ENCODE data around the gene TUSC2. TPM values are rescaled to one million over a fixed set of nuclear protein-coding genes. Genes with fewer than 3 reads are reported as not detected.

Gene TUSC2
- total and polyA plus RNA-seq, 2 of the 13 experiments (the other 11 are each of a cell fraction or from before 2014, with no cell fraction given): 36.7 to 39.1 TPM

DNA sequence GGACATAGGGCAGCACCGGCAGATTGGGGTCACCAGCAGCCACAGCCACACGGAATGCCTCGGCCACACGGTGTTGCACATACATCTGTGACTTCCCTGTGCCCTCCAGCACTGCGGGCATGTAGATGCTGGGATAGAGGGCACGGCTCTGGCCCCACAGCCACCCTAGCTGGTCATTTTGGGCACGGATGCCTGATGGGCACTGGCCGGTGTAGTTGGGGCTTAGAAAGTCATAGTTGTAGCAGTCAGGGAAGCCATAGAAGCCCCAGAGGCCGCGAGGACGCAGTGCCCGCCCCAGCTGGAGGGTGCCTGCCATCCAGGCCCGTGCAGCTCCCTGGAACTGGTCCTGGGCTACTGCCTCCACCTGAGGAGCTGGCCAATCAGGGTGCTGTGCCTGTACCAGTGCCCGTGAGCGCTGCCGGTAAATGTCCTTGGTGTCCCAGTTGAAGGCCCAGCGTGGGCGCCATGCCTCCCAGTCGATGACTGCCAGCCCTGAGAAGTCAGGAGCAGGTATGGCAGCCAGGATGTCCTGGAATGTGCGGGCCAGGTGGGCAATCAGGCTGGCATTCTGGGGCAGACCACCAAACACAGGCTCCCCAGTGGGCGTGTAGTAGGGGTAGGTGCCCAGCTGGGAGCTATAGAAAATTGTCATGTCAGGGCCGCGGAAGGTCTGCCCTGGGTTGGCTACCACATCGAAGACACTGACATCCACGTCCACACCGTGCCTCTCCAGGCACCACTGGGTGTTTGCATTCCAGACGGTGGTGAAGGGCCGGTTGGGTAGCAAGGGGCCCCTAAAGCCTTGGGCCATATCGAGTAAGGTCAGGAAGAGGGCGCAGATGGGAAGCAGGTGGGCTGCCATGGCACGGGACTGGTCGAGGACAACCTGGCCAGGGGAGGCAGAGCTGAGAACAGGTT, 25.7 kb downstream of the TUSC2 start (continued):
- TF ChIP-seq, protein P1, sequence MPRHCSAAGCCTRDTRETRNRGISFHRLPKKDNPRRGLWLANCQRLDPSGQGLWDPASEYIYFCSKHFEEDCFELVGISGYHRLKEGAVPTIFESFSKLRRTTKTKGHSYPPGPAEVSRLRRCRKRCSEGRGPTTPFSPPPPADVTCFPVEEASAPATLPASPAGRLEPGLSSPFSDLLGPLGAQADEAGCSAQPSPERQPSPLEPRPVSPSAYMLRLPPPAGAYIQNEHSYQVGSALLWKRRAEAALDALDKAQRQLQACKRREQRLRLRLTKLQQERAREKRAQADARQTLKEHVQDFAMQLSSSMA (CRISPR knock-in tag; IDR thresholded peaks at IDR 0.05): no peak
- TF ChIP-seq, protein P2, sequence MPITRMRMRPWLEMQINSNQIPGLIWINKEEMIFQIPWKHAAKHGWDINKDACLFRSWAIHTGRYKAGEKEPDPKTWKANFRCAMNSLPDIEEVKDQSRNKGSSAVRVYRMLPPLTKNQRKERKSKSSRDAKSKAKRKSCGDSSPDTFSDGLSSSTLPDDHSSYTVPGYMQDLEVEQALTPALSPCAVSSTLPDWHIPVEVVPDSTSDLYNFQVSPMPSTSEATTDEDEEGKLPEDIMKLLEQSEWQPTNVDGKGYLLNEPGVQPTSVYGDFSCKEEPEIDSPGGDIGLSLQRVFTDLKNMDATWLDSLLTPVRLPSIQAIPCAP (CRISPR knock-in tag; IDR thresholded peaks at IDR 0.05; ENCODE audit: low read depth): no peak
- TF ChIP-seq, protein P3, sequence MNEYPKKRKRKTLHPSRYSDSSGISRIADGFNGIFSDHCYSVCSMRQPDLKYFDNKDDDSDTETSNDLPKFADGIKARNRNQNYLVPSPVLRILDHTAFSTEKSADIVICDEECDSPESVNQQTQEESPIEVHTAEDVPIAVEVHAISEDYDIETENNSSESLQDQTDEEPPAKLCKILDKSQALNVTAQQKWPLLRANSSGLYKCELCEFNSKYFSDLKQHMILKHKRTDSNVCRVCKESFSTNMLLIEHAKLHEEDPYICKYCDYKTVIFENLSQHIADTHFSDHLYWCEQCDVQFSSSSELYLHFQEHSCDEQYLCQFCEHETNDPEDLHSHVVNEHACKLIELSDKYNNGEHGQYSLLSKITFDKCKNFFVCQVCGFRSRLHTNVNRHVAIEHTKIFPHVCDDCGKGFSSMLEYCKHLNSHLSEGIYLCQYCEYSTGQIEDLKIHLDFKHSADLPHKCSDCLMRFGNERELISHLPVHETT (CRISPR knock-in tag; conservative IDR thresholded peaks at IDR 0.05): no peak
- TF ChIP-seq, protein P4, sequence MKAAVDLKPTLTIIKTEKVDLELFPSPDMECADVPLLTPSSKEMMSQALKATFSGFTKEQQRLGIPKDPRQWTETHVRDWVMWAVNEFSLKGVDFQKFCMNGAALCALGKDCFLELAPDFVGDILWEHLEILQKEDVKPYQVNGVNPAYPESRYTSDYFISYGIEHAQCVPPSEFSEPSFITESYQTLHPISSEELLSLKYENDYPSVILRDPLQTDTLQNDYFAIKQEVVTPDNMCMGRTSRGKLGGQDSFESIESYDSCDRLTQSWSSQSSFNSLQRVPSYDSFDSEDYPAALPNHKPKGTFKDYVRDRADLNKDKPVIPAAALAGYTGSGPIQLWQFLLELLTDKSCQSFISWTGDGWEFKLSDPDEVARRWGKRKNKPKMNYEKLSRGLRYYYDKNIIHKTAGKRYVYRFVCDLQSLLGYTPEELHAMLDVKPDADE (CRISPR knock-in tag; IDR thresholded peaks at IDR 0.05): no peak
- TF ChIP-seq ZNF232 (CRISPR knock-in tag; IDR thresholded peaks at IDR 0.05; ENCODE audit: borderline replicate concordance) (no peak; the same call in none of the 2 replicates), IKZF1 (IDR thresholded peaks at IDR 0.05) (no peak), JUND (CRISPR knock-in tag; IDR thresholded peaks at IDR 0.05) (no peak), HNRNPLL (IDR thresholded peaks at IDR 0.05; ENCODE audit: low read depth, low read length, poor library complexity, severe bottlenecking) (peak; percentile 53), MTA3 (CRISPR knock-in tag; IDR thresholded peaks at IDR 0.05) (no peak), ZC3H4 (CRISPR knock-in tag; IDR thresholded peaks at IDR 0.05; ENCODE audit: borderline replicate concordance) (no peak), SOX13 (IDR thresholded peaks at IDR 0.05) (no peak), SOX13 (CRISPR knock-in tag; conservative IDR thresholded peaks at IDR 0.05 in 1 of 2, IDR thresholded peaks at IDR 0.05 in 1 of 2) (no peak), GLI4 (CRISPR knock-in tag; IDR thresholded peaks at IDR 0.05; ENCODE audit: borderline replicate concordance) (peak; percentile 61; the same call in 1 of the 2 replicates), SIN3B (IDR thresholded peaks at IDR 0.05; ENCODE audit: low read length) (no peak), CHD2 (IDR thresholded peaks at IDR 0.05; ENCODE audit: low read depth, low read length) (no peak), KLF15 (CRISPR knock-in tag; IDR thresholded peaks at IDR 0.05; ENCODE audit: borderline replicate concordance) (no peak), MIXL1 (CRISPR knock-in tag; IDR thresholded peaks at IDR 0.05) (no peak)
- TF ChIP-seq, protein P5, sequence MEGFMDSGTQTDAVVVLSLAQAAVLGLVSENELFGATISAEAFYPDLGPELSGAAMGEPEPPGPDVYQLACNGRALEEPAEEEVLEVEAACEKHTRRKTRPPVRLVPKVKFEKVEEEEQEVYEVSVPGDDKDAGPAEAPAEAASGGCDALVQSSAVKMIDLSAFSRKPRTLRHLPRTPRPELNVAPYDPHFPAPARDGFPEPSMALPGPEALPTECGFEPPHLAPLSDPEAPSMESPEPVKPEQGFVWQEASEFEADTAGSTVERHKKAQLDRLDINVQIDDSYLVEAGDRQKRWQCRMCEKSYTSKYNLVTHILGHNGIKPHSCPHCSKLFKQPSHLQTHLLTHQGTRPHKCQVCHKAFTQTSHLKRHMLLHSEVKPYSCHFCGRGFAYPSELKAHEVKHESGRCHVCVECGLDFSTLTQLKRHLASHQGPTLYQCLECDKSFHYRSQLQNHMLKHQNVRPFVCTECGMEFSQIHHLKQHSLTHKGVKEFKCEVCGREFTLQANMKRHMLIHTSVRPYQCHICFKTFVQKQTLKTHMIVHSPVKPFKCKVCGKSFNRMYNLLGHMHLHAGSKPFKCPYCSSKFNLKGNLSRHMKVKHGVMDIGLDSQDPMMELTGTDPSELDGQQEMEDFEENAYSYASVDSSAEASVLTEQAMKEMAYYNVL (CRISPR knock-in tag; IDR thresholded peaks at IDR 0.05; ENCODE audit: borderline replicate concordance): no peak
- TF ChIP-seq, protein P6, sequence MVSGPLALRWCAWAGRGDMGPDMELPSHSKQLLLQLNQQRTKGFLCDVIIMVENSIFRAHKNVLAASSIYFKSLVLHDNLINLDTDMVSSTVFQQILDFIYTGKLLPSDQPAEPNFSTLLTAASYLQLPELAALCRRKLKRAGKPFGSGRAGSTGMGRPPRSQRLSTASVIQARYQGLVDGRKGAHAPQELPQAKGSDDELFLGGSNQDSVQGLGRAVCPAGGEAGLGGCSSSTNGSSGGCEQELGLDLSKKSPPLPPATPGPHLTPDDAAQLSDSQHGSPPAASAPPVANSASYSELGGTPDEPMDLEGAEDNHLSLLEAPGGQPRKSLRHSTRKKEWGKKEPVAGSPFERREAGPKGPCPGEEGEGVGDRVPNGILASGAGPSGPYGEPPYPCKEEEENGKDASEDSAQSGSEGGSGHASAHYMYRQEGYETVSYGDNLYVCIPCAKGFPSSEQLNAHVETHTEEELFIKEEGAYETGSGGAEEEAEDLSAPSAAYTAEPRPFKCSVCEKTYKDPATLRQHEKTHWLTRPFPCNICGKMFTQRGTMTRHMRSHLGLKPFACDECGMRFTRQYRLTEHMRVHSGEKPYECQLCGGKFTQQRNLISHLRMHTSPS (CRISPR knock-in tag; IDR thresholded peaks at IDR 0.05; ENCODE audit: low read depth): no peak; the same call in none of the 2 replicates
- TF ChIP-seq, protein P7, sequence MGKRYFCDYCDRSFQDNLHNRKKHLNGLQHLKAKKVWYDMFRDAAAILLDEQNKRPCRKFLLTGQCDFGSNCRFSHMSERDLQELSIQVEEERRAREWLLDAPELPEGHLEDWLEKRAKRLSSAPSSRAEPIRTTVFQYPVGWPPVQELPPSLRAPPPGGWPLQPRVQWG (CRISPR knock-in tag; IDR thresholded peaks at IDR 0.05; ENCODE audit: borderline replicate concordance, low read depth): no peak

Data from HepG2 (cell line).